HL-60 (cell line): Measurements from ENCODE around the gene SCARF1.

Source experiments
- GABPA ChIP-seq: IDR thresholded peaks from 2 replicates; pipeline ENCODE4 v1.6.1; 2012; ENCODE audit warnings: low read depth
- POLR2AphosphoS5 ChIP-seq: IDR thresholded peaks from 2 replicates; pipeline ENCODE4 v1.6.1; 2012; ENCODE audit warnings: low read depth
- TF ChIP-seq, protein P1 (sequence below): IDR thresholded peaks from one replicate; pipeline ENCODE4 v1.5.1; 2011; ENCODE audit warnings: low read length, control low read depth, inconsistent platforms; ENCODE audit not compliant: insufficient read depth

- TF ChIP-seq, protein P1, sequence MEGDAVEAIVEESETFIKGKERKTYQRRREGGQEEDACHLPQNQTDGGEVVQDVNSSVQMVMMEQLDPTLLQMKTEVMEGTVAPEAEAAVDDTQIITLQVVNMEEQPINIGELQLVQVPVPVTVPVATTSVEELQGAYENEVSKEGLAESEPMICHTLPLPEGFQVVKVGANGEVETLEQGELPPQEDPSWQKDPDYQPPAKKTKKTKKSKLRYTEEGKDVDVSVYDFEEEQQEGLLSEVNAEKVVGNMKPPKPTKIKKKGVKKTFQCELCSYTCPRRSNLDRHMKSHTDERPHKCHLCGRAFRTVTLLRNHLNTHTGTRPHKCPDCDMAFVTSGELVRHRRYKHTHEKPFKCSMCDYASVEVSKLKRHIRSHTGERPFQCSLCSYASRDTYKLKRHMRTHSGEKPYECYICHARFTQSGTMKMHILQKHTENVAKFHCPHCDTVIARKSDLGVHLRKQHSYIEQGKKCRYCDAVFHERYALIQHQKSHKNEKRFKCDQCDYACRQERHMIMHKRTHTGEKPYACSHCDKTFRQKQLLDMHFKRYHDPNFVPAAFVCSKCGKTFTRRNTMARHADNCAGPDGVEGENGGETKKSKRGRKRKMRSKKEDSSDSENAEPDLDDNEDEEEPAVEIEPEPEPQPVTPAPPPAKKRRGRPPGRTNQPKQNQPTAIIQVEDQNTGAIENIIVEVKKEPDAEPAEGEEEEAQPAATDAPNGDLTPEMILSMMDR = no peak
- no peak for TF ChIP-seq GABPA
- peak; percentile 29; the same call in 1 of the 2 replicates for TF ChIP-seq POLR2AphosphoS5
These were observed 18.1 kb downstream of the SCARF1 start for GRCh38 chr17:1627182-1627981.
